ENCODE results near the gene MAST1.

MAST1 gene

GRCh38 chr19:12888006-12888603 is 49.8 kb downstream of the MAST1 start:
- TF ChIP-seq CTCF (IDR thresholded peaks at IDR 0.05; ENCODE audit: low read depth, low read length) = no peak
- no peak overlapping the region for H3K4me3 ChIP-seq (ENCODE audit: low read depth, low read length)

- H3K4me3 ChIP-seq (ENCODE audit: low read depth, low read length) = peak overlapping the region; percentile 34
Measured at GRCh38 chr19:12890299-12890786, 52.0 kb downstream of the MAST1 start.

GRCh38 chr19:12890787-12891552 is 52.7 kb downstream of the MAST1 start, which contains the start of gene GCDH:
Gene GCDH, plus strand, starts transcription at chr19:12891160. Its CDS starts 145 bp downstream, at chr19:12891305.
- TF ChIP-seq CTCF (IDR thresholded peaks at IDR 0.05; ENCODE audit: low read depth, low read length) = no peak
- peak within 1 kb of the TSS; percentile 74 for H3K4me3 ChIP-seq (ENCODE audit: low read depth, low read length)

- TF ChIP-seq CTCF (IDR thresholded peaks at IDR 0.05; ENCODE audit: low read depth, low read length) = no peak
- H3K4me3 ChIP-seq (ENCODE audit: low read depth, low read length) = peak overlapping the region; percentile 74
Measured at GRCh38 chr19:12891553-12892021, 53.3 kb downstream of the MAST1 start.

- no peak for TF ChIP-seq CTCF (IDR thresholded peaks at IDR 0.05; ENCODE audit: low read depth, low read length)
- H3K4me3 ChIP-seq (ENCODE audit: low read depth, low read length) = no peak overlapping the region
Measured at GRCh38 chr19:12893582-12893981, 55.3 kb downstream of the MAST1 start.

GRCh38 chr19:12896460-12896859 is 58.1 kb downstream of the MAST1 start:
- no peak for TF ChIP-seq CTCF (IDR thresholded peaks at IDR 0.05; ENCODE audit: low read depth, low read length)
- no peak overlapping the region for H3K4me3 ChIP-seq (ENCODE audit: low read depth, low read length)

GRCh38 chr19:12899891-12900518 is 61.7 kb downstream of the MAST1 start:
- H3K4me3 ChIP-seq (ENCODE audit: low read depth, low read length) = no peak overlapping the region
- TF ChIP-seq CTCF (IDR thresholded peaks at IDR 0.05; ENCODE audit: low read depth, low read length) = no peak

All from WI38 (cell line).